ENCODE results near the gene S100A11. TPM values are rescaled to one million over a fixed set of nuclear protein-coding genes. Genes with fewer than 3 reads are reported as not detected.
A peak's percentile ranks its signal among the peaks of the same experiment; 100 is the strongest.

S100A11 gene
- total and polyA plus RNA-seq, 9 of the 15 experiments (the other 6 are each of a cell fraction or from before 2014, with no cell fraction given), result 131 to 808 (median 235) TPM

- peak; percentile 73 to 88 (median 76) for TF ChIP-seq CTCF (IDR thresholded peaks at IDR 0.05 in 2 of 3, conservative IDR thresholded peaks at IDR 0.05 in 1 of 3; ENCODE audit: insufficient read depth in 2 of 3, low read depth in 1 of 3, low read length in 3 of 3)
- TF ChIP-seq ZNF133 (CRISPR knock-in tag; IDR thresholded peaks at IDR 0.05), result no peak
- no peak; the same call in none of the 2 replicates for TF ChIP-seq ZNF766 (CRISPR knock-in tag; conservative IDR thresholded peaks at IDR 0.05)
- TF ChIP-seq MLLT1 (IDR thresholded peaks at IDR 0.05), result peak; percentile 60 to 83; a peak in 3 of 4 replicates
- TF ChIP-seq PTBP1 (IDR thresholded peaks at IDR 0.05; ENCODE audit: low read depth, low read length), result no peak
- TF ChIP-seq USF1 (CRISPR knock-in tag; IDR thresholded peaks at IDR 0.05), result peak; percentile 45; the same call in 1 of the 2 replicates
- no peak for TF ChIP-seq HBP1 (CRISPR knock-in tag; IDR thresholded peaks at IDR 0.05)
- no peak for TF ChIP-seq ERF (CRISPR knock-in tag; IDR thresholded peaks at IDR 0.05)
- no peak for TF ChIP-seq ZKSCAN3 (CRISPR knock-in tag; IDR thresholded peaks at IDR 0.05)
- TF ChIP-seq RNF219 (CRISPR knock-in tag; IDR thresholded peaks at IDR 0.05), result no peak
- TF ChIP-seq ZNF347 (CRISPR knock-in tag; IDR thresholded peaks at IDR 0.05; ENCODE audit: low read depth), result no peak
- TF ChIP-seq MAFK (IDR thresholded peaks at IDR 0.05; ENCODE audit: low read length), result peak; percentile 9
- no peak for TF ChIP-seq ATF4 (CRISPR knock-in tag; IDR thresholded peaks at IDR 0.05)
- 0 out of 2 replicates have a peak, but pooled peaks have one; percentile 59 for TF ChIP-seq KLF13 (tag; IDR thresholded peaks at IDR 0.05; ENCODE audit: borderline replicate concordance, low read depth)
- no peak for TF ChIP-seq FOXK1 (CRISPR knock-in tag; IDR thresholded peaks at IDR 0.05; ENCODE audit: borderline replicate concordance)
- no peak for TF ChIP-seq TFAM (CRISPR knock-in tag; conservative IDR thresholded peaks at IDR 0.05)
Measured at GRCh38 chr1:152047730-152048415, 11.1 kb upstream of the S100A11 start (continued).
